Activated CD4-positive, alpha-beta T cell treated with anti-CD3 and anti-CD28 coated beads for 1 hour (primary cell): ENCODE measurements around the gene SALL4.
"Not testable (repeated sequence)": the region's sequence is repeated elsewhere in the genome, so short reads cannot be mapped to it uniquely, and the experiment has no call there.

Experiments
- DNase-seq: peaks from one replicate; pipeline ENCODE4 v3.0.0-alpha.2; 2020

Gene SALL4

DNA sequence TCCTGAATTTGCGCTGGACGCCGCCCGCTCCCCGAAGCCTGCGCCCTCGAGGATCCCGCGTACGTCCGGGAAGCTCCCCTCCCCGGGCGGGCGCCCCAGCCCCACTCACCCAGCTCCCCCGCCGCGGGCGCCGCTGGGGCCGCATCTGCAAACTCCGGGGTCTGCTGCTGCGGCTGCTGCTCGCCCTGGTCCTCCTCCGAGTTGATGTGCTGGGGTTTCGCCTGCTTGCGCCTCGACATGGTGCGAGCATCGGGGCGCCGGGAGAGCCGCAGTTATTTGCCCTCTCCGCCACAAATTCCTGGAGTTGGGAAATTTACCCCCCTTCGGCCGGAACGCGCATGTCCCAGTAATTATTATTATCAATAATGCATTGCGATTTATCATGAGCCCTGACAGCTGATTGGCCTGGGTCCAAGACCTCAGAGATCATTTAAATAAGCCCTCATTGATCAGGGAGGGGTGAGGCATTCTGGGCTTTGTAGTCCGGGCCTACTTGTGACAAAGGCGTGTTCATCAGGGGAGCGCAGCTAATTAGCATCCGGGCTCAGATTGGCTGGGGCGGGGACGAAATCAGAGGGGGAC is at the start of gene SALL4:
Gene SALL4 (minus strand): TSS at position 352 of the 582 bp plus-strand sequence. CDS start 113 bp downstream, at position 239.
- DNase-seq = no peak

DNA sequence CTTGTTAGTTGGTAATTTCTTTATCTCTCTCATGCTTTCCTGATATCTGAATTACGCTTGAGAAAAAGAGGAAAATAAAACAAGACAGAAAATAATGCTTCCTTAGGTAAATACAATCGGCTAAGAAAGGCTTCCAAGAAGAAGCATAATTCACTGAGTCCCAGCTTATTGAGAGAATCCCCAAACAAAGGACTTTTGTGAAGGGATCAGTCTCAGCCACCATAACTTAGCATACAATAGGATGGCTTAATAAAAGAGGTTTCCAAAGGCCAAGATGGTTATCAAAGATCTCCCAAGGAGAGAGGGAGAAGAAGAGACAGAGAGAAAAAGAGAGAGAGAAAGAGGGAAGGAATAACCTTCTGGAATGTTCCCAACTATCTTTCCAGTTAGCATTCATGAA is 46.0 kb upstream of the SALL4 start:
- DNase-seq = no peak

DNA sequence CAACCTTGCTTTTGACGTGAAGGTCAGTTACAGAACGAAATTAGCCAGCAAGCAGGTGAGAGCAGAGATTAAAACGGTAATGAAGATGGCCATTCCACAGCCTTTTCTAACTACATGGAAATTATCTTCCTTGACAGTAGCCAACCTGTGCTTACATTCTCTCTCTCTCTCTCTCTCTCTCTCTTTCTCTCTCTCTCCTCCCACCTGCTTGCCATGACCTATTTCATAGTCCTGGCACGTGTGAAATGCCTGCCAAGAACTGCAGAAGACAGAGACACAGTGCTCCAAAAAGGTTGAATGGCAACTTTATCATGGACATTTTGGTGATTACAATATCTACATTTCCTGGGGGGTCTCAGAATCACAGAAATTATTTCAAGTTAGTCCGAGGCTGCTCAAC is 38.5 kb upstream of the SALL4 start:
- DNase-seq = no peak

DNA sequence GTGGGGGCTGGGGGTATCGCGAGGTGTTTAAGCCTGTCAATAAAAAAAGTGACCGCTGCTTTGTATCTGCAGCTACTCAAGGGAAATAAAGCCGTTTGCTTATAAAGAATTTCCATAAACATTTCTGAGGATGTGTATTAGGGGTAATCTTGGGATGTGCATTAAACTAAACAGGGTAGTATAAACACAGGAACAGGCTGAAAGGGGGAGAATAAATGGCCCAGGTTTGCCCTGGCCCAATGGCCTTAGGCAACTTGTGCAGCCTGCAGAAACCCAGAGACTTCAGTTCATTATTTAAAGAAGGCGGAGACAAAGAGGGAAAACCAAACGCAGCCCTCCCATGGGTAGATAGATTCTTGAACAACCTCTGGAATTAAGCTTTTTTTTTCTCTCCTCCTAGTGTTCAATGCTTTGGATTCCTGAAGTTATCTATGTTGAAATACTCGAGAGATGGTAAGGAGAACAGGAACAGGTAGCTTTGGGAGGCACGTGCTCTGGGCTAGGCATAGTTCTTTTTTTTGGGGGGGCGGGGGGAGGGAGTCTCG is 35.6 kb upstream of the SALL4 start:
- DNase-seq = no peak

DNA sequence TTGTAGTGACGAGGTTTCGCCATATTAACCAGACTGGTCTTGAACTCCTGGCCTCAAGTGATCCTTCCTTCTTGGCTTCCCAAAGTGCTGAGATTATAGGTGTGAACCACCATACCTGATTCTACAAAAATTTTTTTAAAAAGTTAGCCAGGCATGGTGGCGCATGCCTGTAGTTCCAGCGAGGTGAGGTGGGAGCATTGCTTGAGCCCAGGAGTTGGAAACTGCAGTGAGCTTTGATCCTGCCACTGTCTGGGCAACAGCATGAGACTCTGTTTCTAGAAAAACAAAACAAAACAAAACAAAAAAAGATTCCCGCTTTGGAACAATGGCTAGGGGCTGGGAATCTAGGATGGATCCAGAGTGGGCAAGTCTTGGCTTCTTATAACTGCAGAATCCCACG is 35.1 kb upstream of the SALL4 start:
- DNase-seq = no peak

DNA sequence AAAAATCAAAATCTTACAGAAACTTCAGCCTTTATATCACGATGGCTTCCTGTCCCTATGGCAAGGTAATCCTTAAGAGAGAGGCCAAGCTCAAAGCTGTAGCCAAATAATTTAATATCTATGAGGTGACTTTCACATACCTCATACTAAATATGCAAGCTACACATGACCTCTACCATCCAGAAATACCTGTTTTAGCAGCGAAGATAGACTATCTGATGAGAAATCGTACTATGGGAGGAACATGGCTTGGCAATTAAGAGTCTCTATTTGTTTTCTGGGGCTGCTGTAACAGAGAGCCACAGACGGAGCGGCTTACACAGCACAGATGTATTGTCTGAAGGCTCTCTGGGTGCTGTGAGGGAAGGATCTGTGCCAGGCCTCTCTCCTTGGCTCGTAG is 31.0 kb upstream of the SALL4 start:
- DNase-seq = no peak

DNA sequence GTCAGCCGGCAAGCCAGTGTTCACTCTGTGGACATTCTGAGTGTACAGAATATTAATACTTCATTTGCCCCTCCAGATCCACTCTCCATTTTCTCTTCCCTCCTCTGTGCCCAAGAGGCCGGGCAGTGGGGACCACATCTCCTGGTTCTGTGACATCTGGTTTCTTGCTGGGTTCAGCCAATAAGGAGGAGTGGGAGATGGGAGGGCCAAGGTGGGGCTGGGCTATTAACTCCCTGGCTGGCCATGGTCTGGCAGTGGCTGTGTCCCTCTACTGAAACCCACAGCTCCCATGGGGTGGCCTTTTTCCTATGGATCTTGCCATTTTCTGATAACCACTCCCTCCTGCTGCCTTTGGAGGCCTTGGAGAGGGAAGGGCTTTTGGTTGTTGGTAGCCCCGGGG is 30.0 kb upstream of the SALL4 start:
- DNase-seq = no peak

DNA sequence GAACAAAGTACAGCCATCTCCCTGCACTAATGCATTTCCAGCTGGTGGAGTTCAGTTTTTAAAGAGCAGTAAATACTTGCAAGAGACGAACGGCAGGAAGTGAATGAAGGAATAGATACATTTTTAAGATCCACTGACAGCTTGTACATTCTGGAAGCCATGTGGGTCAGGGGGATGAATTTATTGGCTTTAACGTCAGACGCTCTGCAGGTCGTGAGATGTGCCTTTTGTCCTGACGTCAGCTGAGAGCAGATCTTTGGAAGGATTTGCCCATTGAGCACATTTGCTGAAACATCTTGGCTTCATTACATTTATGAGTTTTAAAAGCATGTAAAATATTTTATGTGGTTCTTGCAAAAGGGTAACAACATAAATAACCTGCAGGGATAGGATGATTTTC is 29.5 kb upstream of the SALL4 start:
- no peak for DNase-seq

DNA sequence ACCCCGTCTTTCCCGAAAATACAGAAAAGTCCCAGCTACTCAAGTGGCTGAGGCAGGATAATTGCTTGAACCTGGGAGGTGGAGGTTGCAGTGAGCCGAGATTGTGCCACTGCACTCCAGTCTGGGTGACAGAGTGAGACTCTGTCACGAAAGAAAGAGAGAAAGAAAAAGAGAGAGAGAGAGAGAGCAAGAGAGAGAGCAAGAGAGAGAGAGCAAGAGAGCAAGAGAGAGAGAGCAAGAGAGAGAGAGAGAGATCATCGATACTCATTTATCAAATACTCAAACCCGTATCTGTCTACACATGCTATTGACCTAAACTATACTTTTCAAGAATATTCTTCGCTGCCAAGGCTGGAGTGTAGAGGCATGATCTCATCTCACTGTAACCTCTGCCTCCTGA is 28.2 kb upstream of the SALL4 start:
- no peak for DNase-seq

DNA sequence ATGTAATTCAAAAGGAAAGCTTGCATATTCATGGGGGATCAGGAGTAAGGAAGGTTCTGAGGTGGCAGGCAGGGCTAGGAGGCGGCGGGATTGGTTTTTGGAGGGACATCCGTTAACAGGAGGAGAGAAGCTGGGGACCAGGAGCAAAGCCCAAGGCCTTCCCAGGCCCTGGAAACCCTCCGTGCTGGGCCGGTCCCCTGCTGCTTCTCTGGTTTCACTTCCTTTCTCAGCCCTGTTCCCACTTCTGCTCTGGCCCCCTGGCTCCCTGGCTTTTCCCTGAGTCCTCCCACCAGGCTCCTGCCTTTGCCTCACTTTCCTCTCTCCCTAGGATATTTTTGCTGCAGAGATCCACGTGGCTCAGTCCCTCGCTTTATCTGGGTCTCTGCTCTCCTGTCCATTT is 26.4 kb upstream of the SALL4 start:
- no peak for DNase-seq

DNA sequence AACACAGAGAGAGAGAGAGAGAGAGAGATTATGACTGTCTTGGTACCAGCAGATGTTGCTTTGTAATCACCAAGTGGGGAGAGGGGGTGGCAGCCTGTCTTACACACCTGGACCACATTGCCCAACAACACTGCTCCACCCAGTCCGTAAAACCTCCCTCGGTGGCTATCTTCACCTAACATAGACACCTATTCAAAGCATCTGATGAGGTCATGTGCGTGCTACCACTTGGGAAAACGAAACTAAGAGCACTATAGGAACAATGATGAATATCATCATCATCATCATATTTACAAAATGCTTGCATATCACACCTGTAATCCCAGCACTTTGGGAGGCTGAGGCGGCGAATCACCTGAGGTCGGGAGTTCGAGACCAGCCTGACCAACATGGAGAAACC is 24.1 kb upstream of the SALL4 start:
- no peak for DNase-seq

DNA sequence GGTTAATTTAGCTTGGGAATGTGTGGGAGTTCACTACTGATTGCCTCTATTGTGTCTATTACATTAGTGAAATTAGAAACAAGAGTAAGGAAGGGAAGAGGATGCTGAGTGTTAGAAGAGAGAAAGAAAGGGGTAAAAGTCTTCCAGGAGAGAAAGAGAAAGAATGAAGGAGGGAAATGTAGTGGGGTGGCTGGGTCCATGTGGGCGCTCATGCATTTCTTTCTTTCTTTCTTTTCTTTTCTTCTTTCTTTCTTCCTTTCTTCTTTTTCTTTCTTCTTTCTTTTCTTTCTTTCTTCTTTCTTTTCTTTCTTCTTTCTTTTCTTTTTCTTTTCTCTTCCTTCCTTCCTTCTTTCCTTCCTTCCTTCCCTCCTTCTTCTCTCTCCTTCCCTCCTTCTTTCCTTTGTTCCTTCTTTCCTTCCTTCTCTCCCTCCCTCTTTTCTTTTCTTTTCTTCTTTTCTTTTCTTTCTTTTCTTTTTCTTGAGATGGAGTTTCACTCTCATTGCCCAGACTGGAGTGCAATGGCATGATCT is 16.2 kb upstream of the SALL4 start:
- no peak for DNase-seq

DNA sequence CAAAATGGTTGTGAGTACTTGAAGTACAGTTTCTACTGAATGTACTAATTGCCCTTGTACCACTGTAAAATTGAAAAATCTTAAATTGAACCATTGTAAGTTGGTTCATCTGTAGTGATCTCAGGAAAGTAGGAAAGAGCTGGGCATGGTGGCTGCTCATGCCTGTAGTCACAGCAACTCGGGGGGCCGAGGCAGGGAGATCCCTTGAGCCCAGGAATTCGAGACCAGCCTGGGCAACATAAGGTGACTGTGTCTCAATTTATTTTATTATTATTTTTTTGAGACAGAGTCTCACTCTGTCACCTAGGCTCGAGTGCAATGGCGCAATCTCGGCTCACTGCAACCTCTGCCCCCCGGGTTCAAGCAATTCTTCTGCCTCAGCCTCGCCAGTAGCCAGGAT is 14.5 kb upstream of the SALL4 start:
- not testable (repeated sequence) for DNase-seq

DNA sequence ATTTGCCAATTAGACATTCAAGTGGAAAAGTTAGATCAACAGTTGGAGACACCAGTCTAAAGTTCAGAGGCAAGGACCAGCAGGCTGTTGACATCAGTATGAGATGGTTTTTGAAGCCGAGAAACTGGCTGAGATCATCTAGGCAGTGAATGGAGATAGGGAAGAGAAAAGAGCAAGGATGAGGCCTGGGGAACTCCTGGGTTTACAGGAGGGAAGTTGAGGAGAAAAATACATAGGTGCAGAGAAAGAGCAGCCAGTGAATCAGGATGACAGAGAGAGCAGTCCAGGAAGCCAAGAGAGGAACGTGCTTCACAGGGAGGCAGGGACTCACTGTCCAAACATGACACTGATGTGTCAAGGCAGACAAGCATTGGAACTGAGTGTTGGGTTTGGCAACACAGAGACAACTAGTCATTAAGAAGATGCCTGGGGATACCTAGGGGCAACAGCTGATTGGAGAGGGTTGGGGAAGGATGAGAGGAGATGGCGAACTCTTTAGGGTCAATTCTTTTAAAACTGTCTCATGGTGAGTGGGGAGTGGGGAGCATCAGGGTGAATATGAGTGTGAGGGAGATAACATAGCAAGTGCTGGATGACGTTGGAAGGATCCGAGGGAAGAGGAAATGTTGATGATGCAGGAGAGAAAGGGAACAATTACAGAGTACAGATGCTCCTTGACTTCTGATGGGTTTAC is 13.2 kb upstream of the SALL4 start:
- DNase-seq = no peak

DNA sequence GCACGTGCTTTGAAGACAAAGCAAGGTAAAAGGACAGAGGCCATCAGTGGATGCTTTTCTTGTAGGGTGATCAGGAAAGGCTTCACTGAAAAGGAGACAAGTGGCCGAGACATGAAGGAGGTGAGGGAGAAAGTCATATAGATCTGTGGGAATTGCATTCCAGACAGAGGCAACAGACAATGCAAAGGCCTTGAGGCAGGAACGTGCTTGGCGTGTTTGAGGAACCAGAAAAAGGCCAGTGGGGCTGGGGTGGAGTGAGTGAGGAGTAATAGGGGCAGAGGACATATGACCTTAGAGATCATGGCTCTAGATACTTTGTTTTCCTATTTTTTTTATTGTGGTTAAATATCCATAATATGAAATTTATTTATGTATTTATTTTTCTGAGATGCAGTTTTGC is 10.5 kb upstream of the SALL4 start:
- no peak for DNase-seq

DNA sequence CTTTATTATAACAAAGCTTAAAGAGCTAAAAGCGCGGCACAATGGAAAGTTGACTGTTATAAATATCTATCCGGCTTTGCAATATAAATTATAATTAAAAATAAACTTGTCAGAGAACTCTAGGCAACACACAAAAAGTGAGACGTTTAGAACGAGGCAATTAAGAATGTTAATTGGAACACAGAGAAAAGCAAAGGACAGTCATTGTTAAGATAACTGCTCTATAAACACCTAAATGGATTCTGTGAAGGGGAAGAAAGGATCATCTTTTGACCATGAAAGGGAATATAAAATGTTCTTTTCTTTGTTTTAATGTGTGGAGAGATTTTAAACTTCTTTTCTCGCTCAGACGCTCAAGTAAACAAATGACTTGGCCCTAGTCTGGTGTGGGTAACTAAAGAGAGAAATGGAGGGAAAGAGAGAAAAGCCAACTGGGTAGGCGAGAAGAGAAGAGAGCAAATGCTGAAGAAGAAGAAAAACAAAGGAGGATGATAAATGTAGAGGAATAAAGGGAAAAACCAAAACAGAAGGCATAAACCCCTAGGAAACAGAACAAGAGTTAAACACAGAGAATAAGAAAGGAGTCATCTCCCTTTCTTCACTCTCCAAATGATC is 9.3 kb upstream of the SALL4 start:
- DNase-seq = no peak

DNA sequence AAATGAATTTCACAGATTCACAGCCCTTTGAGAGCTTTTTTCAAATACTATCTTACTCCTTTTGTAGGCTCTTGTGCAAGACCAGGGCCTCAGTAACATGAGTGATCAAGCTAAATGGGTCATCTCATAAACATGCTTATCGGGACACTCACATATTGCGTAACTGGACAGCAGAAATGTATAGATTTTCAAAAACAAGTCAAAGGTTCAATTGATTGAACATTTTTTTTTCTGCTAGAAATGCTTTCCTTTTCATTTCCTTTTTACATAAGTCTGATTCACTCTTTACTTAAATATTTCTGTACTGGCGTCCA is 8.7 kb upstream of the SALL4 start:
- DNase-seq = no peak

DNA sequence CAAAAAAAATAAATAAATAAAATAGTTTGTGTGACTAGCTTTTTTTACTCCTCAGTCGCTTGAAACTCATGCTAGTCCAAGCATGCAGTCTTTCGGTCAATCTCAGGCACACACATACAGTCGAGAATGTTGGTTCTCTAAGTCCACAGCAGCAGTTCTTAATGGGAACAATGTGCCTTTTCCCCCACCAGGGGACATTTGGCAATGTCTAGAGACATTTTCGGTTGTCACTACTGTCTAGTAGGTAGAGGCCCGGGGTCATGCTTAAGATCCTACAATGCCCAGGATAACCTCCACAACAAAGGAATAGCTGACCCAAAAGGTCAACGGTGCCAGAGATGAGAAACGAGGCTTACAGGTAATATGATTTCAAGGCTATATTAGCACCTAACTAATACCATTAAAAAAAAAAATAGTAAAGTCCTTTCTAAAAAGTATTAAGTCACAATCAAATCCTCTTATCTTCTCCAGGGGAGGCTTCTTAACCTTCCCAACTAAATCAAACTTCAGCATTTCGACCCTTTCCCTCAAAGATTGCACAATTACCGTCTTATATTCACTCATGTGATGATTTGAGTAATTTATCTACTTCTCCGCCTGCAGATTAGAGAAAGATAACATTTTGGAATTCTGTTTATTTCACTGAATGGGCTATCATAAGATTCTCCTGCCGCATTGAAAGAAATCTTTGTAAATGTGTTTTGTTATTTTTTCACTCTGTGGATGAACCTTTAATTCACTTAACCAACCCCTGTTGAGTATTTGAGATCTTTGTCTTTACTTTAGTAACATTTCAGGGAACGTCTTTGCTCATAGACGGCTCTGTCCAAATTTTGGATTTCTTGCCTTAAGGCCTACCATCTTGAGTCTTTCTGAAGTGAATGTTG is 8.1 kb upstream of the SALL4 start:
- no peak for DNase-seq

DNA sequence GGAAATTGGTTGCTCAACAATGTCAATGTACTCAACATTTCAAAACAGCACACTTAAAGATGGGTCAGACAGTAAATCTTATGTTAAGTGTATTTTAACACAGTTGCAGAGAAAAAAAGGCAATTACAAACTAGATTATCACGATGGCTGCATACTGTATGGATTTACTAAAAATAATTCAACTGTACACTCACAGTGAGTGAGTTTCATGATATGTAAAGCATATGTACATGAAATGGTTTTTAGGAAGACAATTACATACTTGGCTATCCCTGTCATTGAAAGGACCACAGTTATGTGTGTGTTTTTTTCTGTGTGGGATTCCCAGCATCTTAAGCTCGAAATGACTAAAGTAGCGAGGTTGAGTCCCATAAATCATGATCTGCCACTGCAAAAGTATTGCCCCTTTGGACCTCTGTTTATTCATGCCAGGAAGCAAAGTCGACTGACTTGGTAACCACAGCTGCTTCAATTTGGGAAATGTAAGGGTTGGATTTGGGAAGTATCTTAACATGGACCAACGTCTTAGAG is 5.5 kb upstream of the SALL4 start:
- DNase-seq = no peak

DNA sequence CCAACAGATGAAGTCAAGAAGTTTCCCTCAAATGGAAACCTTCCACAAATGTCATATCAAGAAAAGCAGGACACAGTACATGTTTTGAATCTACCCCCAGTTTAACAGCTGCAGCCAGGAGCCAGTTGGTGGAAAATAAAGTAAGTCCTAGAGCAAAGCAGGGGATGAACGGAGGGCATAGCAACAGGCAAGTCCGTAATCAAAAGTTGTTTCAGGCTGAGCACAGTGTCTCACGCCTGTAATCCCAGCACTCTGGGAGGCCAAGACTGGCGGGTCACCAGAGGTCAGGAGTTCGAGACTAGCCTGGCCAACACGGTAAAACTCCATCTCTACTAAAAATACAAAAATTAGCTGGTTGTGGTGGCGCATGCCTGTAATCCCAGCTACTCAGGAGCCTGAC is 2.4 kb upstream of the SALL4 start:
- DNase-seq = no peak

DNA sequence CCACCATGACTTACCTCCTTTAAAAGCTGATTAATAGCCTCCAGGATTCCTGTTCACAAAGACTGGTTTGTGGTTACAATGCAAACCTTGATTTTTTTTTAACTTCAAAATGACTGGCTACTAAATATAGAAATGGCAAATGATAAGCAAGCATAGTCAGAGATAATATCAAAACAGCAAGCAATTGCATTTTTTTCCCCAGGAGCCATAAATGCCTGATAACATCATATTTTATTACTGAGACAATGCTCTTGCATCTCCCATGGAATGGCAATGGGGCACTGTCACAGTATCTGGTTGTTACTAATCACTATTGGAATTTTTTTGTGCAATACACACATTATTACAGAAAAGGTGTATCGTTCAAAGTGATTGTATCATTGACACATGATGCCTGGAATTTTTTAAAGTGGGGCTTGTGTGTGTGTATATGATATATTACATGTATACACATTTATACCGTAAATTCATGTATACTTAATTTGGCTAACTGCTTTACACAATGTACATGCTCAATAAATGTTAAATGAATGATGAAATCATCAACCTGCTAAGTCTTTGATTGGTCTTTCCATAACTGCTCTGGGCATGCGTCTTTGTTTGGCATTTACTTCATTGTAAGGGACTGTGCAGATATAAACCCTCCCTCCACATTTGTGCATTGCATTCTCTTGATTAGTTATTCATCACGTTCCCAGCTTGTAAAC is 980 bp upstream of the SALL4 start:
- no peak for DNase-seq

DNA sequence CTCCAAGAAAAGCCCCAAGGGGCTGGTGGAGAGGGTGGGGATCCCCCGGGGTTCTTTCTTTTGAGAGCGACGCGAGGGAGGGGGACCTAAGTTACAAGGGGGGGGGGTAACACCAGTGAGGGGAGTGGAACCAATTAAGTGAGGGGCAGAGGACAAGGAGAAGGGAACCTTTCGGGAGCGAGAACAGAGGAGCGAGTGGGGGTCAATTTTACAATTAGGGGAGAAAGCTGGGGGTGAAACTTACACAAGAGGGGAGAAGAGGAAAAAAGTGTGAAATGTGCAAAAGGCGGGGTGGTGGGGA is 548 bp downstream of the SALL4 start:
- no peak for DNase-seq
